HAP-1 (cell line): ENCODE measurements around the gene ARL6IP4.

ENCODE experiments used
- DNase-seq, 2 experiments: peaks; one replicate each; pipeline ENCODE4 v3.0.0-alpha.2; 2016 to 2020; ENCODE audit warnings: low spot score in 2 of 2
- H3K27me3 ChIP-seq: fragments of 250-450 bp; sonication (Bioruptor Pico); 2 replicates; pipeline ENCODE4 v1.5.1; 2020; ENCODE audit warnings: low read depth, mild to moderate bottlenecking, moderate library complexity
- H3K36me3 ChIP-seq: fragments of 250-450 bp; sonication (Bioruptor Pico); replicated peaks from 2 replicates; pipeline ENCODE4 v1.5.1; 2020; ENCODE audit warnings: mild to moderate bottlenecking
- H3K4me1 ChIP-seq: fragments of 250-450 bp; sonication (Bioruptor Pico); 2 replicates; pipeline ENCODE4 v1.5.1; 2020; ENCODE audit warnings: mild to moderate bottlenecking
- H3K4me3 ChIP-seq: fragments of 250-450 bp; sonication (Bioruptor Pico); 2 replicates; pipeline ENCODE4 v1.5.1; 2020; ENCODE audit warnings: mild to moderate bottlenecking, moderate library complexity
- H3K9me3 ChIP-seq: fragments of 250-450 bp; sonication (Bioruptor Pico); 2 replicates; pipeline ENCODE4 v1.5.1; 2020; ENCODE audit warnings: mild to moderate bottlenecking, moderate library complexity
- in situ Hi-C: fragments of 300-500 bp; cut with MboI; formaldehyde crosslinking; loops from 3 replicates; pipeline ENCODE4 v1.14.3; 2020; ENCODE audit warnings: low sequenced_read_pairs, inconsistent platforms, mixed read lengths

ARL6IP4 gene

DNA sequence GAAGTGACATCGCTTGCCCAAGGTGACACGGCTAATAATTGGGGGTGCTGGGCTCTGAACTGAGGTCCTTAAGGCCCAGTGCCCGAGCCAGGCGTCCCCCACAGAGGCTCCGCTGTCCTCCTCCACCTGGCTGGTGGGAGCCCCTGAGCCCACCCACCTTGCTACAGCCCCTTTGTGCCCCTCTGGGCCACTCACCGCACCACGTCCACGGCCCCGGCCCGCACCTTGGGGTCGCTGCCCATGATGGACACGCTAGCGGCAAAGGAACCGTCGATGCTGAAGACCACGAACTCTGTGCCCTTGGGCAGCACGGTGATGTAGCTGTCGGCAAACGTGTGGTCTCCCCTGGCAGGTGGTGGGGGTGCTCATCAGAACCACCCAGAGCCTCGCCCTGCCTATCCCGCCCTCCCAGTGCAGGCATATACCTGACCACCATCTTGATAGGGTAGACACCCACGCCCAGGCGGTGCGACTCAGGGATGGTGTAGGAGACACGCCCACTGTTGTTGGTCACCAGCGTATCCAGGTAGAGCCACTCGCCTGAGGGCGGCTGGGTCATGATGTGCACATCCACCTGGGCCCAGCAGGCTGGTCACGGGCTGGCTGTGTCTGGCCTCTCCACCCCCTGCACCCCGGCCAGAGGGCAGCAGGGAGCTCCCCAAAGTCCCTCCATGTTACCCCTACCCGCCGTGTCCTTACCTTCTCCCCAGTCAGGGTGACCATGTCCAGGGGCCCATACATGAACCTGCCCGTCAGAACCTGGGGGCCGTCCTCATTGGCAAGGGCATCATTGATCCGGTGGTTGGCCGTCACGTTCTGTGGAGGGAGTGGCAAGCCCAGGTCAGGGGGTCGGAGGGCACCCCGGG, 6.8 kb downstream of the ARL6IP4 start:
- in situ Hi-C loops, result no loop called here
- DNase-seq, result no peak
- peaks cover 12% of the 10 kb centered on the region for H3K36me3 ChIP-seq

DNA sequence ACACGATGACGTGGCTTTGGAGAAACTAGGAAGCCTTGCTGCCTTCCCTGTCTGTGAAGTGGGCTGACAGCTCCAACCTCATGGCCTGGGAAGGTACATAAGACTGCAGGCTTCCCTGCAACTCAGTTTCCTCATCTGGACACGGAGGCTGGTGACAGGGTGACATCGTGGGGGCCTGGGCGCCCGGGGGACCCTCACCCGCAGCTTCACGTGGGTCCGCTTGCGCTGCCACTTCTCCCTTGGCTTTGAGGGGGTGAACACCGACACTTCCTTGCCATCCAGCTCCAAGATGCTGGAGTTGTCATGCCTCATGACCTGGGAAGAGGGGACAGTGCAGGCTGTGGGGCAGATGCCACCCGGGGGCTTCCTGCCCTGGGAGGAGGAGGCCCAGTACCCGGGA, 7.6 kb downstream of the ARL6IP4 start:
- Histone ChIP-seq H3K36me3 (peaks cover 5% of the 10 kb centered on the region), H3K9me3 (no peaks in the 10 kb centered on the region), H3K27me3 (no peaks in the 10 kb centered on the region), H3K4me3 (no peak overlapping the region), H3K4me1 (no peaks in the 10 kb centered on the region)
- no peak for DNase-seq
- in situ Hi-C loops, result no loop called here

More for the DNA sequence above, 6.8 kb downstream of the ARL6IP4 start:
- Histone ChIP-seq H3K4me3 (no peak overlapping the region), H3K27me3 (no peaks in the 10 kb centered on the region), H3K4me1 (no peaks in the 10 kb centered on the region), H3K9me3 (no peaks in the 10 kb centered on the region)

DNA sequence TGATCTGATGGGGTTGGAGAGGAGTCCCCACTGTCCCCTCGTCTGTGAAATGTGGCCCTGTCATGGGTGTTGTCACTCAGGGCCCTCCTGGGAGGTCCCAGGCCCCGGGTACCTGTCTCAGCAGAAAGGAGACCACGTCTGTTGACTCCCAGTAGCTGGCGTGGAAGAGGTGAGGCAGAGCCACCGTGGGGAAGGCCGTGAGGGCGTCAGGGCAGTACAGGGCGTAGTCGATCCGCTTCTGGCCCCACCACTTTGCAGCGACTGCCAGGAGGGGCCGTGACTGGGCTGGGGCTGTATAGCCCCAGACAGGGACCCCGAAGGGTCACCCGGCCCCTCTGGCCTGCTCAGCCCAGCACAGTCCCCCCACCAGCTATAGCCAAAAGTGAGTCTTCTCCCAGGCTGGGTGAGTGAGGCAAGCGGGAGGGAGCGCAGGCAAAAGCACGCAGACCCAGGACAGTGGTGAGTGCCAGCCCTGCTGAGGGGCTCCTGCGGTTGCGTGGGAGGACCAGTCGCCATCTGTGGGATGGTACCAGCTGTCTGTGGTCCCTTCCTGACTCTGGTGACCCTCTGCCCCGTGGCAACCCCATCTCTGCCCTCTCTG, 8.2 kb downstream of the ARL6IP4 start:
- Histone ChIP-seq H3K27me3 (no peaks in the 10 kb centered on the region), H3K4me3 (no peak overlapping the region), H3K9me3 (no peaks in the 10 kb centered on the region), H3K4me1 (no peaks in the 10 kb centered on the region), H3K36me3 (0 out of 2 replicates have a peak, but pooled peaks cover 3% of the 10 kb centered on the region)
- DNase-seq, result no peak
- in situ Hi-C loops, result no loop called here

DNA sequence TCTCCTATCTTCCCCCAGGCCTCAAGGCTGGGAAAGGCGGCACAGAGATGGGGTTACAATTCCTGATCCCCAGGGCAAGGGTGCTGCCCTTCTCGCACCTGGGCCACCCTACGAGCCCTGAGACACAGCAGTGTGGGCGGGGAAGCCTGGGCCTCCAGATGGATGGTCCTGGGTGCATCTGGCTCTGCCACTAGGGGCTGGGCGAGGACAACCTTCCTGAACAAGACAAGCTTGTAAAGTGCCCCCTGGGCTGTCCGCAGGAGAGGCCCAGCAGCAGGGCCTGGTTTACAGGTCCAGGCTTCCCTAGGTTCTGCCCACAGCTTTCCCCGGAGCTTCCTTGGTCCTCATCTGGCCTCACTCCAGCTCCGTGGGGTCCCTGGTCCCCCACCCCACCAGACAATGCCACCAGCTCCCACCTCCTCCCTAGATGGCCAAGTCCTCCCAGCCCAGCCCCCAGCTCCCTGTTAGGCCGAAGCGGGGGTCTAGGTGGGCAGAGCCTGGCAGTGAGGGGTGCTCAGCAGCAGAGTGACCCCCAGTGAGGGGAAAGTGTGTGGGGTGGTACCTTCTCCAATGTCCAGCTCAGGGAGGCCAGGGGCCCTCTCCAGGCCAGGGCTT, 8.9 kb downstream of the ARL6IP4 start:
- no peaks in the 10 kb centered on the region for H3K27me3 ChIP-seq
- H3K36me3 ChIP-seq, result 0 out of 2 replicates have a peak, but pooled peaks cover 3% of the 10 kb centered on the region
- no peak for DNase-seq
- no peak overlapping the region for H3K4me3 ChIP-seq
- no peaks in the 10 kb centered on the region for H3K4me1 ChIP-seq
- in situ Hi-C loops, result no loop called here
- no peaks in the 10 kb centered on the region for H3K9me3 ChIP-seq

DNA sequence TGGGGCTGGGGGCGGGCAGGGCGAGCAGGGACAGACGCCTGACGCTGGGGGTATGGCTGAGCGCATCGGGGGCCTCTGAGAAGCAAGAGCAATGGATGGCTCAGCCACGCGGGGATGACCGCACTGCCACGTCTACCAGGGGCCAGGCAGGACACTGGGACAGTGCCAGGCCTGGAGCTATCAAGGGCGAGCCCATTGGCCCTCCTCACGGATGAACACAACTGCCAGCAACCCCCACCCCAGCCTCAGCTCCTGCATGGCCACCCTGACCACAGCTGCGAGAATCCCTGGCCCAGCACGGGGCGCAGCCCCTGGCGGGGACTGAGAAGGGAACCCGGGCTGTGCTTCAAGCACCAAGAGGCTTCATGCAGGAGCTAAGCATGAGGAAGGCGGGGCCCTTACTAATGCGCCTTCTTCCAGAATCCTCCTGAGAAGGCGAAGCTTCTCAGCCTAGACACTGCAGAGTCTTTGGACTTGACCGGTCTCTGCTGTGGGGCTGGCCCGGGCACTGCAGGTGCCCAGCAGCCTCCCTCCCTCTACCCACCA, 9.5 kb downstream of the ARL6IP4 start:
- Histone ChIP-seq H3K27me3 (no peaks in the 10 kb centered on the region), H3K4me3 (no peak overlapping the region), H3K4me1 (no peaks in the 10 kb centered on the region), H3K9me3 (no peaks in the 10 kb centered on the region), H3K36me3 (0 out of 2 replicates have a peak, but pooled peaks cover 3% of the 10 kb centered on the region)
- in situ Hi-C loops, result no loop called here
- no peak for DNase-seq

DNA sequence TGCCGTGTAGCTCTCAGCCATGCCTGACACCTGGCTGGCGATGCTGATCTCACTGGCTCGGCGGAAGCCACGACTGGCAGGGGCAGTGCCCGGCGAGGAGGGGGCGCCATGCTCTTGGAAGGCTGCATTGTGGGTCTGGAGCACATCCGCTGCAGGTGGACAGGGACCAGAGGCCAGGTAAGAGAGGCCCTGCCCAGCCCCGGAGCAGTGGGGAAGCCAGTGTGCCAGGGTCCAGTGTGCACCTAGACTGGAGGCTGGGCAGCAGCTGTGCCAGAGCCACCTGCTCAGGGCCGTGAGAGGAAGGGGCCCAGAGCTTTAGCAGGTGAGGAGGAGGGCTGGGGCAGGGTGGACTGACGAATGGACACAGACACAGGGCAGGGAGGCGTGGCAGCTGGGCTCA, 10.1 kb downstream of the ARL6IP4 start:
- 0 out of 2 replicates have a peak, but pooled peaks cover 2% of the 10 kb centered on the region for H3K36me3 ChIP-seq
- H3K27me3 ChIP-seq, result no peaks in the 10 kb centered on the region
- DNase-seq, result no peak
- no peaks in the 10 kb centered on the region for H3K4me1 ChIP-seq
- H3K4me3 ChIP-seq, result no peak overlapping the region
- in situ Hi-C loops, result no loop called here
- no peaks in the 10 kb centered on the region for H3K9me3 ChIP-seq

DNA sequence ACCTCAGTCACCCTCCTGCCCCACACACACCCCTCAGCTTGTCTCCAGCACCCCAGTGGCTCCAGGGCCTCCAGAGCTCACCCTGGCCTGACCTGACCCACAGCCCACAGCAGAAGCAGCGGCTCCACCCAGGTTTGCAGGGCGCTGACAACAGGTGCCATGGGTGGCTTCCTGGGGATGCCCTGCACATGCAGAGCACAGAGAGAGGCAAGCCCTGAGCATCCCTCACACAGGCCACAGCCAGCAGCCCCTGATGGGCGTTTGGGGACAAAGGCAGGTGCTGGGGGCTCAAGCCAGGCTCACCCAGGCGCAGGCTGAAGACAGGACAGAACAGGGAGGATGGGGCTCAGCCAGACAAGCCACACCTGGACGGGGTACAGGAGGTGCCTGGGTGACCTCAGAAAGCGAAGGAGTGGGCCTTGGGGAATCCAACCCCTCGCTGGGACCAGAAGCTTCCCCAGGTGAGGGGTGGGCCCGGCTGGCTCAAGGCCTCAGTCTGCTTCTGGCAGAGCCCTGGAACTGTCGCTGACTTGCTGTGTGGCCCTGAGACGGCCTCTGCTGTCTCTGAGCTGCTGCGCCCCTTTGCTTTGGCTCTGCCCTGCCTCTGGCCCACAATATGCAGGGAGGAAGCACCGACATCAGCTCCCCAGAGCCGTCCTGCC, 10.6 kb downstream of the ARL6IP4 start:
- H3K9me3 ChIP-seq, result no peaks in the 10 kb centered on the region
- in situ Hi-C loops, result no loop called here
- H3K27me3 ChIP-seq, result no peaks in the 10 kb centered on the region
- DNase-seq, result no peak
- no peaks in the 10 kb centered on the region for H3K36me3 ChIP-seq
- no peaks in the 10 kb centered on the region for H3K4me1 ChIP-seq
- no peak overlapping the region for H3K4me3 ChIP-seq

DNA sequence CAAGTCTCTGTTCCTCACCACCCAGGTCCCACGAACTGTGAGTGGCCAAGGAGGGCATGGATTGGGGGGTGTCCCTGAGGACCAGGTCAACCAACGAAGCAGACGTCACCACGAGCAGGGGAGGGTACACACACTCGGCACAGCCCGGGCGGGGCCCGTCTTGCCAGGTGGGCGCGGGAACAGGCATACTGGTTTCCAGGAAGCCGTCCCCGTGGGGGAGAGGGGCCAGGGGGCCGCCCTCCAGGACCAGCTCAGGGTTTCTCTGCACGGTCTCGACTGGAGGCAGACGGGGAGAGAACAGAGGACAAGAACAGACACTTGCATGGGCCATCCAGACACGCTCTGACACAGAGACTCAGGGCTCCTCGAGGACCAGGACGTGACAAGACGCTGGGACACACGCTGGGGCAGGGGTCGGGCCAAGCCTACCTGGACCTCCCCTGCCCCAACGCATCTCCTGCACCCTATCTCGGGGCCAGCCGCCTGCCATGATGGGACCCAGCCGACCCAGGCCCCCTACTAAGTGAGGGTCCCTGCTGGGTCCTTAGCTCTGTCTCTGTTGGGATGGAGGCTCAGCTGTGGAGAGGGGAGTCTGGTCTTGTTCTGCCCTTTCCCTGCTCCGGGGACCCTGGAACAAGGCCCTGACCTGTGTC, 11.3 kb downstream of the ARL6IP4 start:
- H3K36me3 ChIP-seq, result no peaks in the 10 kb centered on the region
- H3K4me1 ChIP-seq, result no peaks in the 10 kb centered on the region
- in situ Hi-C loops, result no loop called here
- H3K9me3 ChIP-seq, result no peaks in the 10 kb centered on the region
- H3K27me3 ChIP-seq, result no peaks in the 10 kb centered on the region
- DNase-seq, result no peak
- no peak overlapping the region for H3K4me3 ChIP-seq

DNA sequence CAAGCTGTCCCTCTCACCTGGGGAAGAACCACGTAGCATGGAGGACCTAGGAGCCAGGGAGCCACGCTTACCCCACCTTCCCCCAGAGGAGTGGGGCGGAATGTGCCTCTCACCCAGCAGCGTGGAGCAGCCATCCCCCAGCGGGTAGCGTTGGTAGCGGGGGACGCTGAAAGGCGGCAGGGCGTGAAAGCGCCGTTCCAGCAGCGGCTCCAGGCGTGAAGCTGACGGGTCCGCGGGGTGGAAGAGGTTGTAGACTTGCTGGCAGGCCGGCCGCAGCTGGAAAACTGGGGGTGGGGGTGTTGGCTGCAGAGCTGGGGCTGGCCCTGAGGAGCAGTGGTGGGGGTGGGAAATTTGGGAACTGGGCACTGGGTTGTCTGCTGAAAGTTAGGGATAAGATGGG, 11.9 kb downstream of the ARL6IP4 start:
- no peaks in the 10 kb centered on the region for H3K36me3 ChIP-seq
- no peaks in the 10 kb centered on the region for H3K9me3 ChIP-seq
- no peak overlapping the region for H3K4me3 ChIP-seq
- no peaks in the 10 kb centered on the region for H3K27me3 ChIP-seq
- no peak for DNase-seq
- in situ Hi-C loops, result no loop called here
- H3K4me1 ChIP-seq, result no peaks in the 10 kb centered on the region

DNA sequence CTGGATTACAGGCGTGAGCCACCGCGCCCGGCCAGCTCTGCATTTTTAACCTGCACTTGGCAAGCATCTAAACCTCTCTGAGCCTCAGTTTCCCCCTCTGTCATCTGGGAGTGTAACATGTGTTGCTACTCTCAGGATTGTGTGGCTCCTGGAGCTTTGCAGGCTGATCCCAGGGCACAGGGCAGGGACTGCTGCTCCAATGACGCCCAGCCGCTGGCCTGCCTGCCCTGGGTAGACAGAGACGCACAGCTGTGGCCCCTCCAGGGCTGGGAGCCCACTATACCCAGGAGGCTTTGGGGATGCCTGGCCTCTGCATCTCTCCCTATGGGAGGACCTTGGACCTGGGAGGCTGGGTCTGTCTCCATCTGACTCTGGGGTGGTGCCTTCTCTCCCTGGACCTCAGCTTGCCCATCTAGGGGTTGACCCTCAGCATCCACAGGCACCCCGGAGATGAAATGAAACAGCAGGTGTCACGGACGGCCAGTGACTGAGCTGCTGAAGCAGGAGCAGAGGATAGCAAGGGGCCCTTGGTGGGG, 13.7 kb downstream of the ARL6IP4 start:
- DNase-seq, result no peak
- Histone ChIP-seq H3K36me3 (no peaks in the 10 kb centered on the region), H3K4me3 (no peak overlapping the region), H3K4me1 (no peaks in the 10 kb centered on the region), H3K9me3 (no peaks in the 10 kb centered on the region), H3K27me3 (no peaks in the 10 kb centered on the region)
- in situ Hi-C loops, result no loop called here

DNA sequence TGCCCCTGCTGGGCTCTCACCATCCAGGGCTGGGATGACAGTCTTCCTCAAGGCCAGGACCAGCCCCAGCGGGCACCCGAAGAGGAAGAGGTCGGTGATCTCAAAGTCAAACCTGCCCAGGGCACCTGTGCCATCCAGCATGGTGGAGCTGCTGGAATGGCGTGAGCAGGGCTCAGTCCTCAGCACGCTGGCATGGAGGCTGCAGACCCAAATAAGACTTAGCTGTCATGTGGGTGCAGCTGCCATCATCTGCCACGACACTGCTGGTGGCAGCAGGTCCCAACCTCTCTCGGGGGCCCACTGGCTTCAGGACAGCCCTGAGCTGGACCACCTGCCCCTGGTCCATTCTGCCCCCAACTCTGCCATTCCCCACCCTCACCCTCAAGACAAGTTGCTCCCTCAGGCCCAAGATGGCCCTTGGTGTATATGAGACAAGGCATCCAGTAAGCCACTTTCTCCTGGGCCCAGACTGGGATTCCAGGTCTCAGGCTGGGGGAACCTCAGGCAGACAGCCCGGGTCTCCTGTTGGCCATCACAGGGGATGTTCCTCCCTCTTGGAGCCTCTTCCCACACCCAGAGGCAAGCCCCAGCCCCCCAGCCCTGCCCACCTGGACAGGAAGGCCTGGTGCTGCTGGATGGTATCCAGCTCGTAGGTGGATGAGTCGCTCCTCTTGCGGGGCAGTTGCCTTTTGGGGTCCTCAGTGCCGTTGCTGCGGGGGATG, 14.5 kb downstream of the ARL6IP4 start:
- in situ Hi-C loops, result no loop called here
- no peaks in the 10 kb centered on the region for H3K27me3 ChIP-seq
- H3K4me3 ChIP-seq, result no peak overlapping the region
- H3K36me3 ChIP-seq, result no peaks in the 10 kb centered on the region
- H3K4me1 ChIP-seq, result no peaks in the 10 kb centered on the region
- no peaks in the 10 kb centered on the region for H3K9me3 ChIP-seq
- no peak for DNase-seq

DNA sequence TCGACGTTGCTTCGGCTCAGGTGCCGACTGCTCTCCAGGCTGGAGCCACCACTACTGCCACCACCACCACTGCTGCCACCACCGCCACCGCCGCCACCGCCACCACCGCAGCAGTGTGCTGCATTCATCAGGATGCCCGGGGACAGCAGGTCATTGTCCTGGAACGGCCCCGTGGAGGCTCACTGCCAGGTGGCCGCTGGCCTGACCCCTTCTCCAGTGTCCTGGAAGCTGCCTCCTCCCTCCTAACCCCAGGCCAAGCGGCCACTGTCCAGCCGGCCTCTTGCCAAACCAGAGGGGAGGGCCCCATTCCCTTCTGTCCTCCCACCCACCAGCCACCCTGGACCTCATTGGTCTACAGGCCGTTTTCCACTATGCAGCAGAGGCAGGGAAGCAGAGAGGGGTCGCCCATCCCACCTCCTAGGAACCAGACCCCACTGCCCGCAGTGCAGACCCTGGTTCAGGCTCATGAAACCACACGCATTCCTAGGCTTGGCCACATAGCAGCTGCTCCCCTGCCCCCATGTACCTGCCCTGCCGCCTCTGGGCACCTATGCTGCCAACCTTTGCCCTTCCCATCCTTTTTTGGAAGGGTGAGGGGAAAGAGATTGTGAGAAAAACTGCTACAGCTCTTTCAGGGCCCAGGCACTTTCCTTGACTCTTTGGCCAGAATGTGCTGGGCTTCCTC, 15.2 kb downstream of the ARL6IP4 start:
- no peak for DNase-seq
- H3K4me1 ChIP-seq, result no peaks in the 10 kb centered on the region
- no peaks in the 10 kb centered on the region for H3K9me3 ChIP-seq
- no peaks in the 10 kb centered on the region for H3K36me3 ChIP-seq
- no peak overlapping the region for H3K4me3 ChIP-seq
- in situ Hi-C loops, result no loop called here
- no peaks in the 10 kb centered on the region for H3K27me3 ChIP-seq
